CD4-positive, alpha-beta T cell treated with Interleukin-6 for 4 hours (primary cell): Measurements from ENCODE around the gene PSMC3.

ENCODE experiments used
- DNase-seq: peaks from one replicate; pipeline ENCODE4 v3.0.0-alpha.2; 2020; ENCODE audit warnings: mixed read lengths

PSMC3 gene

GRCh38 chr11:47393163-47394049 lies 32.8 kb downstream of the PSMC3 start:
- DNase-seq = no peak

GRCh38 chr11:47392546-47393162 lies 33.6 kb downstream of the PSMC3 start:
- no peak for DNase-seq

- no peak for DNase-seq
Observed at GRCh38 chr11:47391711-47392432, 34.4 kb downstream of the PSMC3 start.

- DNase-seq = no peak
Observed at GRCh38 chr11:47391077-47391583, 35.1 kb downstream of the PSMC3 start.

- DNase-seq = no peak
Observed at GRCh38 chr11:47390422-47390760, 35.8 kb downstream of the PSMC3 start.

- DNase-seq = peak; percentile 21
Observed at GRCh38 chr11:47389577-47390421, 36.4 kb downstream of the PSMC3 start.

GRCh38 chr11:47388697-47389576 lies 37.3 kb downstream of the PSMC3 start:
- no peak for DNase-seq

- no peak for DNase-seq
Observed at GRCh38 chr11:47387944-47388696, 38.1 kb downstream of the PSMC3 start.

GRCh38 chr11:47384498-47384897 lies 41.7 kb downstream of the PSMC3 start:
- no peak for DNase-seq

- DNase-seq = no peak
Observed at GRCh38 chr11:47383071-47383470, 43.2 kb downstream of the PSMC3 start.

- DNase-seq = no peak
Observed at GRCh38 chr11:47380078-47380477, 46.2 kb downstream of the PSMC3 start.

GRCh38 chr11:47379317-47379716 lies 46.9 kb downstream of the PSMC3 start:
- DNase-seq = no peak

- no peak for DNase-seq
Observed at GRCh38 chr11:47378836-47379170, 47.4 kb downstream of the PSMC3 start.

GRCh38 chr11:47378010-47378835 lies 48.0 kb downstream of the PSMC3 start, which contains the start of gene SPI1:
Gene SPI1, minus strand, starts transcription at chr11:47378547. Its CDS starts 194 bp downstream, at chr11:47378353.
- DNase-seq = no peak

- no peak for DNase-seq
Observed at GRCh38 chr11:47377571-47378009, 48.6 kb downstream of the PSMC3 start.

- no peak for DNase-seq
Observed at GRCh38 chr11:47376525-47377371, 49.5 kb downstream of the PSMC3 start.

GRCh38 chr11:47376107-47376524 lies 50.1 kb downstream of the PSMC3 start:
- DNase-seq = no peak

GRCh38 chr11:47375546-47376085 lies 50.6 kb downstream of the PSMC3 start:
- DNase-seq = no peak
